Inflammatory macrophage (primary cell): ENCODE results near the gene POLD1.
A peak's percentile ranks its signal among the peaks of the same experiment; 100 is the strongest.

Experiments used
- DNase-seq, 2 donors: peaks; one replicate each; pipeline ENCODE4 v3.0.0-alpha.2; 2020 to 2022

The POLD1 gene

GRCh38 chr19:50418176-50419021 is 34.3 kb downstream of the POLD1 start, which contains the start of gene SPIB:
Gene SPIB, plus strand, starts transcription at chr19:50418938. Its CDS starts 25 bp downstream, at chr19:50418963.
- no peak for DNase-seq

GRCh38 chr19:50419022-50419579 is 35.0 kb downstream of the POLD1 start:
- DNase-seq, result no peak

GRCh38 chr19:50419580-50420035 is 35.5 kb downstream of the POLD1 start:
- no peak for DNase-seq

- no peak for DNase-seq
These were observed 36.0 kb downstream of the POLD1 start for GRCh38 chr19:50420127-50420526.

GRCh38 chr19:50420808-50421207 is 36.7 kb downstream of the POLD1 start:
- no peak for DNase-seq

GRCh38 chr19:50422397-50423278 is 38.5 kb downstream of the POLD1 start:
- no peak for DNase-seq

- no peak for DNase-seq
These were observed 39.3 kb downstream of the POLD1 start for GRCh38 chr19:50423279-50424113.

- DNase-seq, result no peak
These were observed 41.4 kb downstream of the POLD1 start for GRCh38 chr19:50425581-50425980.

GRCh38 chr19:50427318-50427925 is 43.3 kb downstream of the POLD1 start:
- DNase-seq, result no peak

- DNase-seq, result peak; percentile 92 to 97
These were observed 43.9 kb downstream of the POLD1 start for GRCh38 chr19:50427997-50428425.

- DNase-seq, result no peak
These were observed 44.8 kb downstream of the POLD1 start for GRCh38 chr19:50428772-50429463.

GRCh38 chr19:50430888-50431342 is 46.8 kb downstream of the POLD1 start:
- DNase-seq, result no peak

GRCh38 chr19:50431343-50432220 is 47.4 kb downstream of the POLD1 start:
- DNase-seq, result peak; percentile 83 to 85

- DNase-seq, result no peak
These were observed 48.3 kb downstream of the POLD1 start, which contains the start of gene MYBPC2 for GRCh38 chr19:50432221-50433028. Gene MYBPC2, plus strand, starts transcription at chr19:50432892. Its CDS starts 62 bp downstream, at chr19:50432954.

- DNase-seq, result no peak
These were observed 49.3 kb downstream of the POLD1 start for GRCh38 chr19:50433201-50434180.

- no peak for DNase-seq
These were observed 50.4 kb downstream of the POLD1 start for GRCh38 chr19:50434525-50434924.

- no peak for DNase-seq
These were observed 51.1 kb downstream of the POLD1 start for GRCh38 chr19:50435221-50435620.
